GM21367 (cell line): Measurements from ENCODE around the gene CENPM.

Source experiments
- ATAC-seq: cut with Tn5 transposase; IDR thresholded peaks from one replicate; pipeline ENCODE4 v1.9.1; 2021; ENCODE audit not compliant: unreplicated experiment

CENPM gene

GRCh38 chr22:41933411-41934177, 13.4 kb downstream of the CENPM start:
- no peak for ATAC-seq

GRCh38 chr22:41932353-41932752, 14.6 kb downstream of the CENPM start:
- ATAC-seq = no peak

- ATAC-seq = no peak
Measured at GRCh38 chr22:41931701-41932269, 15.2 kb downstream of the CENPM start.

- ATAC-seq = no peak
Measured at GRCh38 chr22:41929418-41929810, 17.5 kb downstream of the CENPM start.

- ATAC-seq = no peak
Measured at GRCh38 chr22:41928593-41929417, 18.1 kb downstream of the CENPM start.

GRCh38 chr22:41927813-41928212, 19.1 kb downstream of the CENPM start:
- ATAC-seq = no peak

- ATAC-seq = no peak
Measured at GRCh38 chr22:41925783-41926460, 21.0 kb downstream of the CENPM start.

GRCh38 chr22:41923595-41924276, 23.2 kb downstream of the CENPM start:
- no peak for ATAC-seq

GRCh38 chr22:41922940-41923594, 23.9 kb downstream of the CENPM start:
- no peak for ATAC-seq

GRCh38 chr22:41922328-41922727, 24.6 kb downstream of the CENPM start:
- ATAC-seq = no peak

GRCh38 chr22:41920271-41920976, 26.5 kb downstream of the CENPM start:
- ATAC-seq = peak; percentile 8

GRCh38 chr22:41919357-41920224, 27.4 kb downstream of the CENPM start:
- peak; percentile 33 for ATAC-seq

- ATAC-seq = no peak
Measured at GRCh38 chr22:41917903-41918791, 28.8 kb downstream of the CENPM start.

- no peak for ATAC-seq
Measured at GRCh38 chr22:41917375-41917902, 29.5 kb downstream of the CENPM start.

GRCh38 chr22:41916745-41917358, 30.1 kb downstream of the CENPM start:
- no peak for ATAC-seq

- ATAC-seq = no peak
Measured at GRCh38 chr22:41915786-41916493, 31.0 kb downstream of the CENPM start.
